A204.1 (cell line): Measurements from ENCODE around the gene TACO1.
A peak's percentile ranks its signal among the peaks of the same experiment; 100 is the strongest.

Source experiments
- FAIRE-seq: peaks from 2 replicates; lab custom pipeline; 2012; peaks lifted over from hg19 to GRCh38; lab: Jason Lieb, UNC

Gene TACO1

GRCh38 chr17:63601439-63602371, 1.0 kb downstream of the TACO1 start:
- FAIRE-seq = no peak

- no peak for FAIRE-seq
Observed at GRCh38 chr17:63609816-63610573, 9.3 kb downstream of the TACO1 start.

GRCh38 chr17:63610854-63611253, 10.2 kb downstream of the TACO1 start:
- no peak for FAIRE-seq

GRCh38 chr17:63611354-63611753, 10.7 kb downstream of the TACO1 start:
- no peak for FAIRE-seq

GRCh38 chr17:63613663-63614062, 13.0 kb downstream of the TACO1 start:
- no peak for FAIRE-seq

- no peak for FAIRE-seq
Observed at GRCh38 chr17:63621229-63621683, 20.6 kb downstream of the TACO1 start.

GRCh38 chr17:63621684-63622573, 21.2 kb downstream of the TACO1 start, which contains the start of gene MAP3K3:
MAP3K3 (plus strand) TSS chr17:63622417; CDS start chr17:63622760, 343 bp downstream.
- peak; percentile 91 for FAIRE-seq

GRCh38 chr17:63622574-63623390, 22.1 kb downstream of the TACO1 start:
- no peak for FAIRE-seq

GRCh38 chr17:63623786-63624530, 23.3 kb downstream of the TACO1 start:
- FAIRE-seq = no peak

GRCh38 chr17:63624531-63624880, 23.8 kb downstream of the TACO1 start:
- no peak for FAIRE-seq

- FAIRE-seq = no peak
Observed at GRCh38 chr17:63626551-63627180, 26.0 kb downstream of the TACO1 start.

- FAIRE-seq = no peak
Observed at GRCh38 chr17:63629627-63630026, 28.9 kb downstream of the TACO1 start.

GRCh38 chr17:63631062-63631461, 30.4 kb downstream of the TACO1 start:
- FAIRE-seq = no peak

- FAIRE-seq = no peak
Observed at GRCh38 chr17:63631626-63632025, 30.9 kb downstream of the TACO1 start.

- FAIRE-seq = no peak
Observed at GRCh38 chr17:63633742-63634141, 33.0 kb downstream of the TACO1 start.

GRCh38 chr17:63634163-63634562, 33.5 kb downstream of the TACO1 start:
- FAIRE-seq = no peak

GRCh38 chr17:63634816-63635215, 34.1 kb downstream of the TACO1 start:
- FAIRE-seq = no peak

GRCh38 chr17:63635290-63635689, 34.6 kb downstream of the TACO1 start:
- FAIRE-seq = no peak

GRCh38 chr17:63635787-63636186, 35.1 kb downstream of the TACO1 start:
- FAIRE-seq = no peak

- FAIRE-seq = no peak
Observed at GRCh38 chr17:63639125-63639524, 38.4 kb downstream of the TACO1 start.
